ENCODE results near the gene SPPL2B. TPM values are rescaled to one million over a fixed set of nuclear protein-coding genes. Genes with fewer than 3 reads are reported as not detected.
"Not testable (repeated sequence)": the region's sequence is repeated elsewhere in the genome, so short reads cannot be mapped to it uniquely, and the experiment has no call there.

SPPL2B gene
- total RNA-seq, 4 donors from 2014 or later, result 196 to 448 (median 270) TPM

DNA sequence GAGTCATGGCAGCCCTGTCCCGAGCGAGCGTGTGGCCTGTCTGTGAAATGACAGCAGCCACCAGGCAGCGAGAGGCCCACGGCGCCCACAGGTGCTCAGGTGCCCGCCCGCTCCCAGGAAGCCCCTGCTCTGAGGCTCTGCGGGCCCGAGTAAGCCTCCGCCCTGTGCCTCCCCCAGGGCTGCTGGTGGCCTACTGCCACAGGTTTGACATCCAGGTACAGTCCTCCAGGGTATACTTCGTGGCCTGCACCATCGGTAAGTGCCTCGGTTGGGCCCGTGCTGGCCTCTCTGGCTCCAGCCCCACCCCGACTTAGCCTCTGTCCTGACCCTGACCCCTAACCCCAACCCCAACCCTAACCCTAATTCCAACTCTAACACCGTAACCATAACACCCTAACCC is 16.6 kb downstream of the SPPL2B start:
- Histone ChIP-seq H3K9me3 (no peaks in the 10 kb centered on the region), H3K36me3 (peaks cover 0 to 45% (median 0%) of the 10 kb centered on the region in 3 donors), H3K27ac (no peak overlapping the region), H3K4me1 (peaks cover 0 to 13% (median 0%) of the 10 kb centered on the region in 4 donors), H3K4me3 (no peak overlapping the region), H3K27me3 (no peaks in the 10 kb centered on the region)
- no peak for DNase-seq
- no peak for TF ChIP-seq POLR2A (IDR thresholded peaks at IDR 0.05)
- TF ChIP-seq, protein P1, sequence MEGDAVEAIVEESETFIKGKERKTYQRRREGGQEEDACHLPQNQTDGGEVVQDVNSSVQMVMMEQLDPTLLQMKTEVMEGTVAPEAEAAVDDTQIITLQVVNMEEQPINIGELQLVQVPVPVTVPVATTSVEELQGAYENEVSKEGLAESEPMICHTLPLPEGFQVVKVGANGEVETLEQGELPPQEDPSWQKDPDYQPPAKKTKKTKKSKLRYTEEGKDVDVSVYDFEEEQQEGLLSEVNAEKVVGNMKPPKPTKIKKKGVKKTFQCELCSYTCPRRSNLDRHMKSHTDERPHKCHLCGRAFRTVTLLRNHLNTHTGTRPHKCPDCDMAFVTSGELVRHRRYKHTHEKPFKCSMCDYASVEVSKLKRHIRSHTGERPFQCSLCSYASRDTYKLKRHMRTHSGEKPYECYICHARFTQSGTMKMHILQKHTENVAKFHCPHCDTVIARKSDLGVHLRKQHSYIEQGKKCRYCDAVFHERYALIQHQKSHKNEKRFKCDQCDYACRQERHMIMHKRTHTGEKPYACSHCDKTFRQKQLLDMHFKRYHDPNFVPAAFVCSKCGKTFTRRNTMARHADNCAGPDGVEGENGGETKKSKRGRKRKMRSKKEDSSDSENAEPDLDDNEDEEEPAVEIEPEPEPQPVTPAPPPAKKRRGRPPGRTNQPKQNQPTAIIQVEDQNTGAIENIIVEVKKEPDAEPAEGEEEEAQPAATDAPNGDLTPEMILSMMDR (IDR thresholded peaks at IDR 0.05), result no peak

DNA sequence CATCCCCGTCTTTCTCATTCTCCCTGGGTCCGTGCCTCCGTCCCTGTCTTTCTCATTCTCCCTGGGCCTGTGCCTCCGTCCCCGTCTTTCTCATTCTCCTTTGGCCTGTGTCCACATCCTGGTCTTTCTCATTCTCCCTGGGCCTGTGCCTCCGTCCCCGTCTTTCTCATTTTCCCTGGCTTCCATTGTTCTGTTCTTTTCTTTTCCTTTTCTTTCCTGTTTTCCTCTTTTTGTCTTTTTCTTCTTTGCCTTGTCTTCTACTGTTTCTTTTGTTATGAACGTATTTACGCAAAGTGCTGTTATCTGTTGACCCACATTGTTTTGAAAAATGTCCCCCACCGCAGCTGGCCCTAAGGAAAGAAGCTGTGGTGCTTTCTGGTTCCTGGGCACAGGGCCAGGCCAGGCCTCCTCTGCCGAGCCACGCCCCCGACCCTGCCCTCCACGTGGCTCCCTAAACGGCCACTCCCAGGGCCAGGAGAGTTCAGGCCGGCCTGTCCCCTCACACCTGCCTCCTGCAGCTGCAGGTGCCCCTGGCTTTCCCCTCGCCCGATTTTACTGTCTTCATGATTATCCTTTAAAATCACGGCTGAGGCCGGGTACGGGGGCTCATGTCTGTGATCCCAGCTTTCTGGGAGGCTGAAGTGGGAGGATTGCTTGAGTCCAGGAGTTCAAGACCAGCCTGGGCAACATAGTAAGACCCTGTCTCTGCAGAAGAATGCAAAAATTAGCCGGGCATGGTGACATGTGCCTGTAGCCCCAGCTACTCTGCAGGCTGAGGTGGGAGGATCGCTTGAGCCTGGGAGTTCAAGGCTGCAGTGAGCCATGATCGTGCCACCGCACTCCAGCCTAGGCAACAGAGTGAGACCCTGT is 17.5 kb downstream of the SPPL2B start:
- TF ChIP-seq, protein P1 (IDR thresholded peaks at IDR 0.05), result no peak
- TF ChIP-seq POLR2A (IDR thresholded peaks at IDR 0.05), result no peak
- no peak overlapping the region for H3K27ac ChIP-seq
- peak in 2 of 3 donors; percentile 78 to 85 for DNase-seq

DNA sequence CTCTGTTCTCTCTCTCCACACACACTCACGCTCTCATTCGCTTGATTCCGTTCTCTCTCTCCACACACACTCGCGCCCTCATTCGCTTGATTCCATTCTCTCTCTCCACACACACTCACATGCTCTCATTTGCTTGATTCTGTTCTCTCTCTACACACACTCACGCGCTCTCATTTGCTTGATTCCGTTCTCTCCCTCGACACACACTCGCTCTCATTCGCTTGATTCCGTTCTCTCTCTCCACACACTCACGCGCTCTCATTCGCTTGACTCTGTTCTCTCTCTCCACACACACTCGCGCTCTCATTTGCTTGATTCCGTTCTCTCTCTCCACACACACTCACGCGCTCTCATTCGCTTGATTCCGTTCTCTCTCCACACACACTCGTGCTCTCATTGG is 21.3 kb downstream of the SPPL2B start:
- not testable (repeated sequence) for H3K9me3 ChIP-seq, H3K27ac ChIP-seq
- peaks cover 0 to 55% (median 0%) of the 10 kb centered on the region in 3 donors for H3K36me3 ChIP-seq

More for the DNA sequence above, 17.5 kb downstream of the SPPL2B start:
- H3K9me3 ChIP-seq, result no peaks in the 10 kb centered on the region
- H3K4me3 ChIP-seq, result no peak overlapping the region
- no peaks in the 10 kb centered on the region for H3K27me3 ChIP-seq
- peaks cover 0 to 13% (median 0%) of the 10 kb centered on the region in 4 donors for H3K4me1 ChIP-seq
- peaks cover 0 to 45% (median 0%) of the 10 kb centered on the region in 3 donors for H3K36me3 ChIP-seq

DNA sequence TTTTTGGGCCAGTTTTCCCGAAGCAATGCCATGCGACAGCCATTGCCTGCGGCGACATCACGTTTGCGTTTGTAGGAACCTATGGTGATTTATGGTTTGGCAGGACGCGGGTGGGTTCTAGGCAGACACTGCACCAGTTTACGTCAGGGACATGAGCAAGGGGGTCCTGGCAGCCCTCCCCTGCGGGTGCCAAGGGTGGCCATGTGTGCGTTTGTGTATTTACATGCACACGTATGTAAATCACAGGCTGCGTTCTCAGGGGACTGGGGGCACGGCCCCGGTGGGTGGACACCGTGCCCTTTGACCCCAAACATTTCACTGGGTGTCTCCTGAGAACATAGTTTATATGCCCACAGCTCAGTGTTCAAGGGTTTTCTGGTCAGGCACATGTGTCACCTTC is 22.2 kb downstream of the SPPL2B start:
- H3K4me1 ChIP-seq, result peaks cover 0 to 6% (median 0%) of the 10 kb centered on the region in 4 donors
- no peaks in the 10 kb centered on the region for H3K9me3 ChIP-seq
- no peak overlapping the region for H3K4me3 ChIP-seq
- H3K36me3 ChIP-seq, result peaks cover 0 to 52% (median 0%) of the 10 kb centered on the region in 3 donors
- H3K27me3 ChIP-seq, result no peaks in the 10 kb centered on the region
- no peak for DNase-seq
- no peak overlapping the region for H3K27ac ChIP-seq
- no peak for TF ChIP-seq POLR2A (IDR thresholded peaks at IDR 0.05)
- TF ChIP-seq, protein P1 (IDR thresholded peaks at IDR 0.05), result no peak

More for the DNA sequence above, 21.3 kb downstream of the SPPL2B start:
- peaks cover 0 to 13% (median 0%) of the 10 kb centered on the region in 4 donors for H3K4me1 ChIP-seq
- H3K4me3 ChIP-seq, DNase-seq, H3K27me3 ChIP-seq: not testable (repeated sequence)

DNA sequence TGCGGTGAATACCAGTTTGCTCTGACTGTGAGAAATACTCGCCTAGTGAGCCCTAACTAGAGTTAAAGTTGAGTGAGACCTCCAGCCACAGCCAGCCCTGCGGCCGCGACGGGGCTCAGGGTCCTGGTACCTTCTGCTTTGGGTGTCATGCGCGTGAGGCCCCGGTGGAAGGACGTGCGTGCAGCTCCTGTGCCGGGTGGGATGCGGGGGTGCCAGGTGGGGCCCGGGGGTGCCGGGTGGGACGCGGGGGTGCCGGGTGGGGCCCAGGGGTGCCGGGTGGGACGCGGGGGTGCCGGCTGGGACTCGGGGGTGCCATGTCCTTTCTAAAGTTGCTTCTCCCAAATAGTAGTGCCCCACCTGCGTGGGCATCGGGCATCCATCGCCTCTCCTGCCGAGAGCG is 23.1 kb downstream of the SPPL2B start:
- no peak for TF ChIP-seq POLR2A (IDR thresholded peaks at IDR 0.05)
- TF ChIP-seq, protein P1 (IDR thresholded peaks at IDR 0.05), result no peak
- H3K9me3 ChIP-seq, result no peaks in the 10 kb centered on the region
- H3K36me3 ChIP-seq, result peaks cover 0 to 52% (median 0%) of the 10 kb centered on the region in 3 donors
- no peak overlapping the region for H3K4me3 ChIP-seq
- DNase-seq, result no peak
- no peaks in the 10 kb centered on the region for H3K27me3 ChIP-seq
- no peak overlapping the region for H3K27ac ChIP-seq
- no peaks in the 10 kb centered on the region for H3K4me1 ChIP-seq

DNA sequence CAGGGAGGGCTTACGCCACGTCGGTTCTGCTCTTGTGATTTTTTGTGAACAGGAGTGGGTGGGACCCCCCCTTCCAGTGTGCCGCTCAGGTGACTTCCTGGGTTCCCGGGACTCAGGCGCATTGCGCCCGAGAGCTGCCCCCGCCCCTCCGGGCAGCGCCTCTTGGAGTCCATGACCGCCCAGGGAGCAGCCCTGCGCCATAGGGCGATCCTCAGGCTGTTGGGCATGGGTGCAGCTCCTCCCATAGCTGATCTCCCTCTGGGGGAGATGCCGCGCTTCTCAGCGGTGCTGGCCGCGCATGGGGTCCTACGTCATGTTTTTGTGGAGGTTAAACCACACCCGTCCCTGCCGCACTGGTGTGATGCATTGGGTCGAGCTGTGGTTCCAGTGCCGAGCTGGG is 23.6 kb downstream of the SPPL2B start:
- DNase-seq, result no peak
- Histone ChIP-seq H3K9me3 (no peaks in the 10 kb centered on the region), H3K27ac (no peak overlapping the region), H3K4me1 (no peaks in the 10 kb centered on the region), H3K4me3 (no peak overlapping the region), H3K27me3 (no peaks in the 10 kb centered on the region), H3K36me3 (peaks cover 0 to 52% (median 0%) of the 10 kb centered on the region in 3 donors)
- TF ChIP-seq, protein P1 (IDR thresholded peaks at IDR 0.05), result no peak
- TF ChIP-seq POLR2A (IDR thresholded peaks at IDR 0.05), result no peak

Data from Peyer's patch (tissue), 4 donors.